ENCODE results near the gene TBCD. TPM values are rescaled to one million over a fixed set of nuclear protein-coding genes. Genes with fewer than 3 reads are reported as not detected.
A peak's percentile ranks its signal among the peaks of the same experiment; 100 is the strongest.

Gene TBCD
- total RNA-seq, 1 experiment from 2014 or later, result 94.6 TPM

DNA sequence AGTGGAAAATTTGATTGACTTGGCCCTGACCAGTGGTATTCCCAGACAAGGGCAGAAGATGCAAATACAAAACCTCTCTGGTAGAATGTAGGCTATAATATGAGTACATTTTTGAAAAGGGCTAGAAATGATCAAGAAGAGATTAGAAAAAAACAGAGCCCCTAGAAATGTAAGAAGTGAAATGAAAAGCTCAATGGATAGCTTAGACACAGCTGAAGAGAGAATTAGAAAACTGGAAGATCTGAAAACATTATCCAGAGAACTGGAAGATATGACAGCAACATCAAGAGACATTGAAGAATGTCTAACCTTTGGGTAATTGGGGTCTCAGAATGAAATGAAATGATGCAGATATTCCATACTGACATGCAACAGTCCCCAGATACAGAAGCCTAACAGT is 193.1 kb downstream of the TBCD start:
- peaks cover 37% of the 10 kb centered on the region for H3K9me3 Mint-ChIP-seq (ENCODE audit: unreplicated experiment)
- H3K4me3 Mint-ChIP-seq (ENCODE audit: unreplicated experiment), result no peak overlapping the region
- CTCF ChIA-PET, result no interaction called here

DNA sequence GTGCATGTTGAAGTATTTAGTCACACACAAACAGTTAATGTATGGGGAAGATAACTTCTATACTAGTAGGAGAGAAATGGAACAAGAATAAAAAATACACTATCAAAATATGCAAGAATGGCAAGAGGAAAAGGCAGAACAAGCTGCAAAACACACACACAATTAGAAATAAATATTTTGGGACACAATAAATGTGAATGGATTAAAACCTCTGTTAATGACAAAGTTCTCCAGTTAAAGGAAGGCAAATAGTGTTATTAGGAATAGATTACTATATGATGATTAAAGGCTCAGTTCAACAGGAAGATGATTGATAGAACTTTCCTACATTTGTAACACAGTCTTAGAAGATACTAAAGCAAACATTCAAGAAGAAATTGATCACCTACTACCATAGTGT is 194.2 kb downstream of the TBCD start:
- POLR2A ChIA-PET, result no interaction called here
- TSS peak; percentile 13 for BruUV-seq (replicated peaks)
- Mint-ChIP-seq H3K9me3 (ENCODE audit: unreplicated experiment) (peaks cover 38% of the 10 kb centered on the region), H3K36me3 (ENCODE audit: insufficient read depth, unreplicated experiment) (peaks cover 61% of the 10 kb centered on the region), H3K4me3 (ENCODE audit: unreplicated experiment) (no peak overlapping the region), H3K4me1 (ENCODE audit: low read depth, unreplicated experiment) (no peaks in the 10 kb centered on the region), H3K27ac (ENCODE audit: unreplicated experiment) (no peak overlapping the region), H3K27me3 (ENCODE audit: insufficient read depth, unreplicated experiment) (no peaks in the 10 kb centered on the region)
- Histone ChIP-seq H3K9me3 (peaks cover 20% of the 10 kb centered on the region), H3K36me3 (ENCODE audit: control insufficient read depth, insufficient read depth, low read length) (peaks cover 15% of the 10 kb centered on the region), H3K4me1 (no peaks in the 10 kb centered on the region), H3K4me3 (ENCODE audit: low read depth, low read length) (no peak overlapping the region), H3K27me3 (replicated peaks; ENCODE audit: control insufficient read depth, insufficient read depth, low read length) (no peaks in the 10 kb centered on the region)
- intact Hi-C loops (cut with micrococcal nuclease; ENCODE audit: unreplicated experiment), result no loop called here
- TF ChIP-seq, protein P1, sequence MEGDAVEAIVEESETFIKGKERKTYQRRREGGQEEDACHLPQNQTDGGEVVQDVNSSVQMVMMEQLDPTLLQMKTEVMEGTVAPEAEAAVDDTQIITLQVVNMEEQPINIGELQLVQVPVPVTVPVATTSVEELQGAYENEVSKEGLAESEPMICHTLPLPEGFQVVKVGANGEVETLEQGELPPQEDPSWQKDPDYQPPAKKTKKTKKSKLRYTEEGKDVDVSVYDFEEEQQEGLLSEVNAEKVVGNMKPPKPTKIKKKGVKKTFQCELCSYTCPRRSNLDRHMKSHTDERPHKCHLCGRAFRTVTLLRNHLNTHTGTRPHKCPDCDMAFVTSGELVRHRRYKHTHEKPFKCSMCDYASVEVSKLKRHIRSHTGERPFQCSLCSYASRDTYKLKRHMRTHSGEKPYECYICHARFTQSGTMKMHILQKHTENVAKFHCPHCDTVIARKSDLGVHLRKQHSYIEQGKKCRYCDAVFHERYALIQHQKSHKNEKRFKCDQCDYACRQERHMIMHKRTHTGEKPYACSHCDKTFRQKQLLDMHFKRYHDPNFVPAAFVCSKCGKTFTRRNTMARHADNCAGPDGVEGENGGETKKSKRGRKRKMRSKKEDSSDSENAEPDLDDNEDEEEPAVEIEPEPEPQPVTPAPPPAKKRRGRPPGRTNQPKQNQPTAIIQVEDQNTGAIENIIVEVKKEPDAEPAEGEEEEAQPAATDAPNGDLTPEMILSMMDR (IDR thresholded peaks at IDR 0.05; ENCODE audit: insufficient read depth in 1 of 2, low read depth in 1 of 2, low read length in 1 of 2, severe bottlenecking in 1 of 2, unreplicated experiment in 1 of 2), result no peak
- CTCF ChIA-PET, result interaction anchor here (0.8 kb wide), 1 partner anchor 164 kb away, joined by 3 read pairs; no protein-coding TSS in a partner anchor
- no peak for DNase-seq

More for the DNA sequence above, 193.1 kb downstream of the TBCD start:
- TF ChIP-seq, protein P1 (IDR thresholded peaks at IDR 0.05; ENCODE audit: insufficient read depth in 1 of 2, low read depth in 1 of 2, low read length in 1 of 2, severe bottlenecking in 1 of 2, unreplicated experiment in 1 of 2), result no peak
- no peaks in the 10 kb centered on the region for H3K27me3 Mint-ChIP-seq (ENCODE audit: insufficient read depth, unreplicated experiment)
- H3K36me3 Mint-ChIP-seq (ENCODE audit: insufficient read depth, unreplicated experiment), result peaks cover 53% of the 10 kb centered on the region
- POLR2A ChIA-PET, result no interaction called here
- peaks cover 15% of the 10 kb centered on the region for H3K36me3 ChIP-seq (ENCODE audit: control insufficient read depth, insufficient read depth, low read length)
- H3K9me3 ChIP-seq, result peaks cover 20% of the 10 kb centered on the region
- H3K27ac Mint-ChIP-seq (ENCODE audit: unreplicated experiment), result no peak overlapping the region
- no peaks in the 10 kb centered on the region for H3K4me1 Mint-ChIP-seq (ENCODE audit: low read depth, unreplicated experiment)
- no TSS peak for BruUV-seq (replicated peaks)
- H3K4me3 ChIP-seq (ENCODE audit: low read depth, low read length), result no peak overlapping the region
- no peaks in the 10 kb centered on the region for H3K27me3 ChIP-seq (replicated peaks; ENCODE audit: control insufficient read depth, insufficient read depth, low read length)
- intact Hi-C loops (cut with micrococcal nuclease; ENCODE audit: unreplicated experiment), result no loop called here
- DNase-seq, result no peak
- no peaks in the 10 kb centered on the region for H3K4me1 ChIP-seq

DNA sequence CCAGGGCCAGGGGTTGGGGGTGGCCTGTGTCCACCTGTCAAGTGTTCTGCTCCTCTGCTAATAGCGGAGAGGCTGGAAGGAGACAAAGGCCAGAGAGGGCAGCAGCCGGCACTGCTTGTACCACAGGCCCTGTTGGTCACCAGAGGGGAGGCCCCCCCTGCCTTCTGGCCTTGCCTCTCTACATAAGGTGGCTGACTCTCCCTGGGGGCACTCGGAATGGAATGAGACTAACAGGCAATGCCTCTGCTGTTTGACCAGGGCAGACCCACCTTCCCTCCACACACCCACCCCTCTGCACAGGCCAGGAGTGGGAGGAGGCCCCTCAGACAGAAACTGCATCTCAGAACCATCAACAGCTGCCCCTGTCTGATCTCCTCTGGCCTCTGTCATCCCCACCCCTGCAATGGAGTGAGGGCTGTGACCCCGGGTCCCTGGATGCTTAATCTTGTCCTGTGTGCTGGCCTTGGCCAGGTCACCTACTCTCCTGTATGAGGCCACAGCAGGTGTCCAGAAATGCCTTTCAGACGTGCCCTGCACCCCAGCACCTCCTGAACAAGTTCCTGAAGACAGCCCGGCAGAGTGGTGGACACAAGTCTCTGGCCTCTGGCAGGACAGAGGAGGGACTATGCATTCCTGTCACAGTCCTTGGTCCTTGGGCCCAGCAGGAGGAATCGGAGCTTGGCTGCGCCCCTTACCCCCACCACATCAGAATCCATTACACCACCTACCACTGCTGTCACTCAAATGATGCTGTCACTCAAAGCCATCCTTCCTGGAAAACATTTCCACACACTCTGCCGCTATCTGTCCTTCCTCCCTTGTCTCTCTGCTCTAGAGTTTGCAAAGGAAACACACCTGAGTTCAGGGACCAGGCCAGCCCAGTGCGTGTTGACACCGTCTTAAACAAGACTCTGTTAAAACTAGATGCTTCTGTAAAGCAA is 195.5 kb downstream of the TBCD start:
- peaks cover 51% of the 10 kb centered on the region for H3K9me3 Mint-ChIP-seq (ENCODE audit: unreplicated experiment)
- Histone ChIP-seq H3K4me1 (no peaks in the 10 kb centered on the region), H3K36me3 (ENCODE audit: control insufficient read depth, insufficient read depth, low read length) (peaks cover 13% of the 10 kb centered on the region), H3K9me3 (peaks cover 20% of the 10 kb centered on the region), H3K4me3 (ENCODE audit: low read depth, low read length) (no peak overlapping the region), H3K27me3 (replicated peaks; ENCODE audit: control insufficient read depth, insufficient read depth, low read length) (no peaks in the 10 kb centered on the region)
- intact Hi-C loops (cut with micrococcal nuclease; ENCODE audit: unreplicated experiment), result no loop called here
- H3K36me3 Mint-ChIP-seq (ENCODE audit: insufficient read depth, unreplicated experiment), result peaks cover 52% of the 10 kb centered on the region
- CTCF ChIA-PET, result interaction anchor here (0.8 kb wide), 1 partner anchor 165 kb away, joined by 3 read pairs; no protein-coding TSS in a partner anchor
- TF ChIP-seq, protein P1 (IDR thresholded peaks at IDR 0.05; ENCODE audit: insufficient read depth in 1 of 2, low read depth in 1 of 2, low read length in 1 of 2, severe bottlenecking in 1 of 2, unreplicated experiment in 1 of 2), result no peak
- POLR2A ChIA-PET, result no interaction called here
- H3K27ac Mint-ChIP-seq (ENCODE audit: unreplicated experiment), result peak overlapping the region; percentile 32
- H3K27me3 Mint-ChIP-seq (ENCODE audit: insufficient read depth, unreplicated experiment), result no peaks in the 10 kb centered on the region
- no TSS peak for BruUV-seq (replicated peaks)
- H3K4me1 Mint-ChIP-seq (ENCODE audit: low read depth, unreplicated experiment), result no peaks in the 10 kb centered on the region
- no peak overlapping the region for H3K4me3 Mint-ChIP-seq (ENCODE audit: unreplicated experiment)
- DNase-seq, result peak in 1 of 2 experiments; percentile 28

Data from Caco-2 (cell line).